ENCODE measurements around the gene OR5H6. TPM values are rescaled to one million over a fixed set of nuclear protein-coding genes. Genes with fewer than 3 reads are reported as not detected.

The OR5H6 gene
- not detected for total RNA-seq

- H3K27ac ChIP-seq: no peak within 1 kb of the TSS
- H3K36me3 ChIP-seq: no peaks in the 10 kb centered on the region
- no peak within 1 kb of the TSS for H3K4me3 ChIP-seq
- TF ChIP-seq, protein P1, sequence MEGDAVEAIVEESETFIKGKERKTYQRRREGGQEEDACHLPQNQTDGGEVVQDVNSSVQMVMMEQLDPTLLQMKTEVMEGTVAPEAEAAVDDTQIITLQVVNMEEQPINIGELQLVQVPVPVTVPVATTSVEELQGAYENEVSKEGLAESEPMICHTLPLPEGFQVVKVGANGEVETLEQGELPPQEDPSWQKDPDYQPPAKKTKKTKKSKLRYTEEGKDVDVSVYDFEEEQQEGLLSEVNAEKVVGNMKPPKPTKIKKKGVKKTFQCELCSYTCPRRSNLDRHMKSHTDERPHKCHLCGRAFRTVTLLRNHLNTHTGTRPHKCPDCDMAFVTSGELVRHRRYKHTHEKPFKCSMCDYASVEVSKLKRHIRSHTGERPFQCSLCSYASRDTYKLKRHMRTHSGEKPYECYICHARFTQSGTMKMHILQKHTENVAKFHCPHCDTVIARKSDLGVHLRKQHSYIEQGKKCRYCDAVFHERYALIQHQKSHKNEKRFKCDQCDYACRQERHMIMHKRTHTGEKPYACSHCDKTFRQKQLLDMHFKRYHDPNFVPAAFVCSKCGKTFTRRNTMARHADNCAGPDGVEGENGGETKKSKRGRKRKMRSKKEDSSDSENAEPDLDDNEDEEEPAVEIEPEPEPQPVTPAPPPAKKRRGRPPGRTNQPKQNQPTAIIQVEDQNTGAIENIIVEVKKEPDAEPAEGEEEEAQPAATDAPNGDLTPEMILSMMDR (IDR thresholded peaks at IDR 0.05): no peak
- peaks cover 0 to 7% of the 10 kb centered on the region in 2 donors for H3K9me3 ChIP-seq
- no peaks in the 10 kb centered on the region for H3K4me1 ChIP-seq
- no peaks in the 10 kb centered on the region for H3K27me3 ChIP-seq
- DNase-seq (ENCODE audit: low spot score): no peak
Measured at GRCh38 chr3:98263944-98264343, at the start of gene OR5H6. Gene OR5H6, plus strand, starts transcription at chr3:98264244. Its CDS starts 89 bp downstream, at chr3:98264333.

DNA sequence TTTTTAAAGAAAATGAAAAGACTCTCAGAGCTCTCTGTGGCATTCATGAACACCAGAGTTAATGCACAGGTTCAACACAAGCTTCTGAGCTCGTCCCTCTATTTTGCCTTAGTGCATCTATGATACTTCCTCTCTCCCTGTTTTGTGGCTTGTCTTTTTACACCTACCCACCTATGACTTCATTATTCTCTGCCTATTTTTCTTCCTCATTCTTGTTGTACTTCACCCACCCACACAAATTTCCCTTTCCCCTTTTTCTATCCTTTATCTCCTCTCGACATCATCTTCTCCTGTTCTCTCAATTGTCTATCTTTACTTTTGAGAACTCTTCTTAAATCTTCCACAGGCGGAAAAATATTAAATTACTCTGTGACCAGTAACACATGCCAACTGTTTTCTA, 49.0 kb upstream of the OR5H6 start:
- DNase-seq (ENCODE audit: low spot score): no peak
- no peaks in the 10 kb centered on the region for H3K36me3 ChIP-seq
- no peaks in the 10 kb centered on the region for H3K9me3 ChIP-seq
- no peak overlapping the region for H3K4me3 ChIP-seq
- TF ChIP-seq, protein P1 (IDR thresholded peaks at IDR 0.05): no peak
- no peak overlapping the region for H3K27ac ChIP-seq
- H3K27me3 ChIP-seq: no peaks in the 10 kb centered on the region
- no peaks in the 10 kb centered on the region for H3K4me1 ChIP-seq

GRCh38 chr3:98223907-98224672, 40.0 kb upstream of the OR5H6 start:
- H3K27ac ChIP-seq: no peak overlapping the region
- no peak overlapping the region for H3K4me3 ChIP-seq
- no peaks in the 10 kb centered on the region for H3K36me3 ChIP-seq
- TF ChIP-seq, protein P1 (IDR thresholded peaks at IDR 0.05): no peak
- DNase-seq (ENCODE audit: low spot score): no peak
- H3K27me3 ChIP-seq: no peaks in the 10 kb centered on the region
- H3K9me3 ChIP-seq: no peaks in the 10 kb centered on the region
- no peaks in the 10 kb centered on the region for H3K4me1 ChIP-seq

DNA sequence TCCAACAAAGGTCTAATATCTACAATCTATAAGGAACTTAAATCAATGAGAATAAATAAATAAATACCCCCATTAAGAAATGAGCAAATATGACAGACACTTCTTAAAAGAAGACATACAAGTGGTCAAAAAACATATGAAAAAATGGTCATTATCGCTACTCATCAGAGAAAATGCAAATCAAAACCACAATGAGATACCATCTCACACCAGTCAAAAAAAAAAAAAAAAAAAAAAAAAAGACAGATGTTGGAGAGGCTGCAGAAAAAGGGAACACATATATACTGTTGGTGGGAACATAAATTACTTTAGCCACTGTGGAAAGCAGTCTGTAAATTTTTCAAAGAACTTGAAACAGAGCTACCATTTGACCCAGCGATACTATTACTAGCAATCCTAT, 31.6 kb upstream of the OR5H6 start:
- DNase-seq (ENCODE audit: low spot score): no peak
- Histone ChIP-seq H3K27me3 (no peaks in the 10 kb centered on the region), H3K9me3 (no peaks in the 10 kb centered on the region), H3K4me1 (no peaks in the 10 kb centered on the region), H3K36me3 (no peaks in the 10 kb centered on the region), H3K27ac (no peak overlapping the region), H3K4me3 (no peak overlapping the region)
- TF ChIP-seq, protein P1 (IDR thresholded peaks at IDR 0.05): no peak

GRCh38 chr3:98233468-98233867, 30.6 kb upstream of the OR5H6 start:
- no peaks in the 10 kb centered on the region for H3K9me3 ChIP-seq

More at GRCh38 chr3:98233468-98233867, 30.6 kb upstream of the OR5H6 start:
- no peaks in the 10 kb centered on the region for H3K4me1 ChIP-seq
- no peaks in the 10 kb centered on the region for H3K36me3 ChIP-seq
- H3K27me3 ChIP-seq: no peaks in the 10 kb centered on the region
- no peak overlapping the region for H3K4me3 ChIP-seq
- no peak overlapping the region for H3K27ac ChIP-seq
- DNase-seq (ENCODE audit: low spot score): no peak
- TF ChIP-seq, protein P1 (IDR thresholded peaks at IDR 0.05): no peak

Measured in right atrium auricular region (tissue), 2 donors.